HG02759 (cell line): ENCODE data around the gene MPPED1.

Experiments
- ATAC-seq: cut with Tn5 transposase; IDR thresholded peaks from one replicate; pipeline ENCODE4 v1.9.1; 2021; ENCODE audit warnings: mild to moderate bottlenecking, moderate library complexity; ENCODE audit not compliant: unreplicated experiment

The MPPED1 gene

DNA sequence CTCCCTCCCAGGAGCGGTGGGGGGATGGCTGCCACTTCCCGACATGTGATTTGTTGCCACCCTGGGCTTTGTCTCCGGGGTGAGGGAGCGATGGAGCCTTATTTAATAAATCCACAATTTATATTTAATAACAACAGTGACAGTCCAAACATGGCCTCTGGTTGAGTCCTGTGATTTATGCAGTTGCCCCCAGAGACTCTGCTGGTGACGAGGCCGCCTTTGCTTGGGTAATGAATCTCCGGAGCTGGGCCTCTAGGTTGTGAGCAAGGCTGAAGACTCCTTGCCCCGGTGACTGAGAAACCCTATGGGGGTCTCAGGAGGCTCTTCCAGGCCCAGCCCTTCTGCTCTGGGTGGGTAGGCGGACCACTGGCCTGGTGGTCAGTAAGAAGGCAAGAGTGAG is 16.7 kb downstream of the MPPED1 start:
- ATAC-seq: no peak

DNA sequence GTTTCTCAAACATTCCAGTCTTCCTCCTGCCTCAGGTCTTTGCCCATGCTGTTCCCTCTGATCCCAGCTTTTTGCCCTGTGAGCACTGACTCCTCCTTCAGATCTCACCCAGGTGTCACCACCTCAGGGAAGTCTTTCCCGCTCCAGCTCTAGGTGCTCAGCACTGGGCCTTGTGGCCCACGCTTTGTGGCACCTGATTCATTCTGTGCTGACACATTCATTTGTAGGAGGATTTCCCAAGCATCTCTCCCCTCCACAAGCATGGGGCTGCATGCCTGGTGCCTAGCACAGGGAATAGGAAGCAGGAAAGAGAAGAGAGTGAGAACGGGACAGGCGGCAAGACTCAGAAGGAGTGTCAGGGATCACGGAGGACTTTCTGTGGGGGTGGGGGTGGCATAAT is 17.6 kb downstream of the MPPED1 start:
- ATAC-seq: no peak

DNA sequence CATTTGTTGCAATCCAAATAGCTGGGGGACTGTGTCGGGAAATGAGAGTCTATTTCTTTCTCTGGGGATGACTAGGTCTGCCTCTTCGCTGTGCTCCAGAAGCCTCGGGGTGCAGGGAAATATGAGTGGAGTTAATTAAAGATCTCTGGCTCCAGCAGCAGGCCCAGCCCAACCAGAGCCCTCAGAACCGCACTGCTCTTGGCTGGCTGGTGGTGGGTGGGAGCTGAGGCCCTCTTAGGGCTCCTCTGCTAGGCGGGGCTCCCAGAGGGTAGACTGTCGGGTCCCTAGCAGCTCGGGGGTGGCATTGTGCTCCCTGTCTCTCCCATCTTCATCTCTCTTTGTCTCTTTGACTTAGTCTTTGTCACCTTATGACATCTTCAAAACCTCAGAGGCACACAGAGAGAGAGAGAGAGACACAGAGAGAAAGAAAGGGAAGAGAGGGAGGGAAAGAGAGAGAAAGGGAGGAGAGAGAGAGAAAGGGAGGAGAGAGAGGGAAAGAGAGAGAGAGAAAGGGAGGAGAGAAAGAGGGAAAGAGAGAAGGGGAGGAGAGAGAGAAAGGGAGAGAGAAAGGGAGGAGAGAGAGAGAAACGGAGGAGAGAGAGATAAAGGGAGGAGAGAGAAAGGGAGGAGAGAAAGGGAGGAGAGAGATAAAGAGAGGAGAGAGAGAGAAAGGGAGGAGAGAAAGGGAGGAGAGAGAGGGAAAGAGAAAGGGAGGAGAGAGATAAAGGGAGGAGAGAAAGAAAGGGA is 20.2 kb downstream of the MPPED1 start:
- no peak for ATAC-seq

DNA sequence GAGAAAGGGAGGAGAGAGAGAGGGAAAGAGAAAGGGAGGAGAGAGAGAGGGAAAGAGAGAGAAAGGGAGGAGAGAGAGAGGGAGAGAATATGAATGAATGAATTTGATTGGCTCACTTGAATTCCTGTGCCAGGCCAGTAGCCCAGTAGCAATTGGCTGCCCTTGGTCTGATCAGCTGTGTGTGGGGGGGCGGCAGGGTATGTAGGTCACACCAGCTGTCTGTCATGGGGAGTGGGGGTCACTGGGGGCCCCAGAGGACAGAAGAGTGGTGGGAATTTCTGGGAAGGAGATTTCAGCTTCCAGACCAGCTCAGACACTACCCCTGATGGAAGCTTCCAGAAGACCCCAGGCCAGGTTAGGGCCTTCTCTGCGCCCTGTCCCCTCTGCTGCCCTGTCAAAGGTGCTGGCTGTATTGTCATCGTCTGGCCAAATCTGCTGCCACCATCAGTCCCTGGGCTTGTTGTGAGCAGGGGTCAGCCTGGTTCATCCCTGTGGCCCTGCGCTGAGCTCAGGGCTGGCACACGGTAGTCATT is 21.1 kb downstream of the MPPED1 start:
- ATAC-seq: no peak

DNA sequence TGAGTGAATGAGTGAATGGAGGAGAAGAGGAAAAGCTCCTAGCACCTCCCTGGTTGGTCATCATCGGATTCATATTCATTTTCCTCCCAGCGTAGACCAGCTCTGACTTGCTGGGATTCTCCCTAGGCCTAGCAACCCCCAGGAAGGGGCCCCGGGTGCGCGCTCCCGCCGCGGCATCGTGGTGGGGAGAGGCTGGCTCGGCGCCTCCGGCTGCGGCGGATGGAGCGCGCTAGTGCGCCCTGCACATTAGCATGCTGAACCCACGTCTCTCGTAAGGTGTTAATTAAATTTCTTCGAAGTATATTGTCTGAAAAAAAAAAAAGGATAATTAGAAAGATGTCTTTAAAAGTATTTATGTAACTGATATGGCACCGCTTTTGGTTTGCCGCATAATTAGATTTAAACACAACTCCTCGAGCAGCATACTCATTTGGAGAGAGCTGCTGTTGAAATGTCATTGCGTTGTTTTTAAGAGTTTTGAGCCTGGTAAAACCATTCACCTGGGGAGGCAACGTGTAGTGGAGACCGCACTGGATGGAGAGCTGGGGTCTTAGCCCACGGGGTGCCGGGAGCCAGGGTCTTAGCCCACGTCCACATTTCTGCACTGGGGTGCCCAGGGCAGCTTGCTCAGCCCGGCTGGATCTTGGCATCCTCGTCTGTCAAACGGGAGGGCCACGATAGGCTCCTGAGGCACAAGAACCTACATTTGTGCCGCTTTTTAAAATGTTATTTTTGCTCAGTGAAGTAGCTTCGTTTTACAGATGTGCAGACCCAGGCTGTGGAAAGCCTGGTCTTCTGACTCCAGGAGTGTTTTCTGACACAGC is 21.8 kb downstream of the MPPED1 start:
- ATAC-seq: no peak

DNA sequence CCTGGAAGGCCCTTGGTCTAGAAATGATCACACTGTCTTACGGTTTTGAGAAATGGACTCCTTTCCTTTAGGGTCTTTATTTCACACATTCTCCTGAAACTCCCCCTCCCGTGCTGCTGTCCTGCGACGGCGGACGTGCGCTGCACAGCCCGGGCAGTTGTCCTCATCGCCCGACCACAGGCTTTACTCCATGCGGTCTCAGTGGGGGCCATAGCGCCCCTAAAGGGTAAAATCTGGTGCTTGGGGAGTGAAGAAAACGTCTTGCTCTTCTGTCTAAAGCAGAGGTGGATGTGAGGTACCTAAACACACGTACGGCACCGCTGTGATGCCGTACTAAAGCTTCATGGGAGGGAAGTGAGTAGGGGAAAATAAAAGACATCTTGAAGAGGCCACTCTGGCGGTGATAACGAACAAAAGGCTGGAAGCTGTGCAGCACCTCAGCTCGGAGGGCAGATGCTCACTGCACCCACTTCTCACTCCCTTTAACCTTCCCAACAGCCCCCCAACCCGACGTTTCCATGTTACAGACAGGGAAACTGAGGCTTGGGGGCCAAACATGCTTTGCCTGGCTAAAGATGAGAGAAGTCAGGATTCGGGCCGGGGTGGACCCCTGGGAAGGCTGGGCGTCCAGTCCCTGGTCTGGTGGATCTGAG is 22.6 kb downstream of the MPPED1 start:
- no peak for ATAC-seq

DNA sequence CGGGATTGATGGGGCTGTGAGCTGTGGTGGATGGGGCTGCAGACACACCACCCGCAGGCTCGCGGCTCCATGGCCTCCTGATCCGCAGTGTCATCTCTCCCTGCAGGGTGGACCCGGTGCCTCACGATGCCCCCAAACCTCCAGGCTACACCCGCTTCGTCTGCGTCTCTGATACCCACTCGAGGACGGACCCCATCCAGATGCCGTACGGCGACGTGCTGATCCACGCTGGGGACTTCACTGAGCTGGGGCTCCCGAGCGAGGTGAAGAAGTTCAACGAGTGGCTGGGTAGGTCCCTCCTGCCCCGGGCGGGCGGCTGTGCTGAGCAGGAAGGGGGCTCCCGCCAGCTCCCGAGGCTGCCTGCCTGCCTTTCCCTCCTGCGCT is 23.1 kb downstream of the MPPED1 start:
- no peak for ATAC-seq

DNA sequence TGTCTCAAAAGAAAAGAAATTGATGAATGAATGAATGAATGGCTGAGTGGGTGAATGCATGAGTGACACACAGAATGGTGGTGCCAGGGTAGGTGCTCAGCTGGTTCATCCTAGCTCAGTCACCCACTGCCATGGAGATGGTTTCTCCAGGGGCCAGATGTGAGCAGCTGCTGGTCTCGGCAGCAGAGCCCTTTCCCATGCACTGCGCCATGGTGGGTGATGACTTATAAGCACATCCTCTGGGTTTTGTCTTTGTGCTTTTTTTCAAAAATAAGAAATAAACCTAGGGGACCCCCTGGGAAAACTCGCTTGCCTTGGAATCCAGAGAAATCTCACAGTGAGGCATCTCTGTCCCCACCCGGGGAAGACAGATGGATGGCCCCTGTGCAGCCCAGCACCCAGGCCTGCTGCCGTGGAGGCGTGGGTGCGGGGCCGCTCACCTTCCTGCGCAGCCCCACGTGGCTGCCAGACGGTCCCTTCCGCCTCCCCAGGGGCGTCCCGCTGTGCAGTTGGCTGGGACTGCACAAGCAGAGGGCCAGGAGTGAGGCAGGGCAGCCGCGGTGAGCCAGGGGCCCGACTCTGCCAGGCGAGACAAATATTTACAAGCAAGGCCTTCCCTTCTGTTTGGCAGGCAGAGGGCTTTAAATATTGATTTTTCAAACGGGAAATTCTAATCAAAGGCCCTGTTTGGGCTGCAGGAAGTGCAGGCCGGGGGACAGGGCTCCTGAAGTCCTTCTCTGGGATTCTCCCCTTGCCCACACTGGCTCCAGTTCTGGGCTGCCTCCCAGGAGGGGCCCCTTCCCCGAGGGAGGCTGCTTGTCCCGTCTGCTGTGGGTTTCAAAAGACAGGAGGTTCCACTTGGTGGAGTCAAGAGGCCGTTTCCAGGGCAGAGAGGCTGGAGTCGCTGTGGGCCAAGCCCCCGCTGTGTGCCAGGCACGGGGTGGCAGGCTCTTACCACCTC is 24.3 kb downstream of the MPPED1 start:
- ATAC-seq: no peak

DNA sequence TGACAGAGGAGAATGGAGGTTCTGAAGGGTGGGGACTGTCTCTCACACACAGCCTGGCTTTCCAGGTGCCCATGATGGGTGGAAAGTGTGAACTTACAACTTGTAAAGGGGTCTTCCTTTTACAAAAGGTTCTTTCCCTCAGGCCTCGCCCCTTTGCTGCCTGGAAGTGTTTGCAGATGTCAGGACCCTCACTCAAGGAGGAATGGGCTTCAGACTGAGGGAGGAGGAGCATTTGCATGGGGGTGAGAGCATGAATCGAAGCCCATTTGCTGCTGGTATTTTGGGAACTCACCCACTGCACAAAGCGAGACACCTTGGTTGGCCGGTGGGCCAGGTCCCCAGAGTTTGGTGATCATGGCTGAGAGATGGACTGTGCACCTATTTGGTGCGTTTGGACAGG is 25.1 kb downstream of the MPPED1 start:
- no peak for ATAC-seq

DNA sequence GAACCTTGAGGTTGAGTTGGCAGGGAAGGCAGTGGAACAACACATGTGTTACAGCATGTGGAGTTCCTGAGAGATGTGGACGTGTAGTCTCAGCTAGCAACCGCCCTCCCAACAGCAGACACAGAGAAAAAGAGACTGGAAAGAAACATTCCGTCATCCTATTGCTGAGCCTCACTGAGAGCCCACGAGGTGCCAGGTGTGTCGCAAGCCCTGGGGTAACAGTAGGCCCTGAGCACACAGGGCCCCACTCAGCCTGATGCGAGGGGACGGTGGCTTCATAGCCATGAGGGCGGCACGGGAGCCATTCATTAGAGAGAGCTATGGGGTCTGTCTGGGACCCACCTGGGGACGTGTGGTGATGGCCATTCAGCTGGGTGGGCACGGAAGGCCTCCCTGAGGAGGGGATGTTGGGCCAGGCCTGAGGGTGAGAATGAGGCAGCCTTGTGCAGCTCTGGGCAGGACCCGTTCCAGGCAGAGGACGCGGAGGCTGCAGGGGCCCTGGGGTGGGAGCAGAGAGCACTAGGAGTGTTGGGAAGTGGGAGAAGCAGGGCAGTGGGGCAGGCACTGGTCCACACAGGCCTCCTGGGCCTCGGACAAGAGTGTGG is 26.2 kb downstream of the MPPED1 start:
- no peak for ATAC-seq

DNA sequence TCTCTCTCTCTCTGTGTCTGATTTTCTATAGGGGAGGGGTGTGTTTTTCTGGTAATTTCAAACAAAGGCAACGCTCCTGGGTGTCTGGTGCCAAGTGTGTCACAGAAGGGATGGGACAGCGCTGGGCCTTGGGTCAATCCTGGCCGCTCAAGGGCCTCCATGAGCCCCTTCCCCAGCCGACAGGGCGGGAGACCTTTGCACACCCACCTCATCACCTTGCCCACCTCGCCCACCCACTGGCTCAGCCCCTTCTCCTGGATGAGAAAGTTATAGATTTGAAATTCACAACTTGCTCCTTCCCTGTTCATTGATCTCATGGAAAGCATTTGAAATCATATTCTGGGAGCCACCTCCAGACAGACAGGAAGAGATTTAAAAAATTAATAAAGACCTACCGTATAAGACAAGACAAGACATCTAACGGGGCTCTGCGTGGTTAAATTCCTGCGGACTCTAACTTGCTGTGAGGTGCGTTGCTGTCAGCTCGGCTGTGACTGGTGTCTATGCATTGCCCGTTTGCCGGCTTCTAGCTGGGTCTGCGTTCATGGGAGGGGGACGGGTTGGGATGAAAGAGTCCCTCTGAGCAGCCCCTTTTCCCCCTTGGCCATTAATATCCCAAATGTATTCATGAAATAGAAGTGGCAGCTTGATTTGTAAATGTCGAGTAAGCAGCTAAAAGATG is 27.0 kb downstream of the MPPED1 start:
- ATAC-seq: no peak

DNA sequence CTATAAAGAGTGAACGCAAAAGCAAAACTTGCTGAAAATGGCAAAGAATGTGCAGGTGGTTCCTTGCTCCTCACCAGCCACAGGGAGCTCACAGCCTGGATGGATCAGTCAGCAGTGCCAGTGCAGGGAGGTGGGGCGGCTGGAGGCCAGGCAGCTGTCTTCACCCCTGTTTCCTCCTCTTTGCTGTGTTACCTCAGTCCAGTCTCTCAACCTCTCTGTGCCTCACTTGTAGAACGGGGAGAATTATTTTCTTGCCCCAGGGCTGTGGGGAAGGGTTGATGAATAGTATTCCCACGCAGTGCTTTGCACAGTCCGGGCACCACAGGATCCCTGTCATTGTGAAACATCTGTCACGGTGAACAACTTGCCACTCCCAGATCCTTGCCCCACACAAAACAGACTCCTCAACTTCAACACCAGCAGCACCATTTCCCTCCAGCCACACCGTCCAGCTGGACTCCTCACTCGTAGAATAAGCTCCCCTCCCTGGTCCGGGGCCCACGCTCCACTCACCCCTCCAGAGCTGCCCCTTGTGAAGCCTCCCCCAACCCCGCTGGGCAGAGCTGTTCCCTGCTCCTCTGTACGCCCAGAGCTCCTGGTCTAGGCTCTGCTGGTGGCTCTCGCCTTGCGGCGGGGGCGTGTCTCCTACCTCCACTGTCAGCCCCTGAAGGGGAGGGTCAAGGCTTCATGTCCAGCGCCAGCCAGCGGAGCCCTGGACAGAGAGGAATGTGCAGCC is 27.7 kb downstream of the MPPED1 start:
- ATAC-seq: no peak

DNA sequence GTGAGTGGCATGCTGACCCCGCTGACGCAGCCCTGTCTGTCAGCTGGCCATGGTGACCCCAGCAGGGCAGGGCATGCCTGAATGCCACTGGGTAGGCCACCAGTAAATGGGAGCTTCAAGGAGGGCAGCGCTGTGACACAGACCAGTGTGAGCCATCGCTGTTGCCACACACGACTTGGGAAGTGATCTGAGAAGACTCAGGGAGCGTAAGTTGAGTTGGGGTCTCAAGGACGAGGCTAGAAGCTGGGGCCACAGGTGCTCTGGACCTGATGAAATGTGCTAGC is 28.2 kb downstream of the MPPED1 start:
- ATAC-seq: no peak

DNA sequence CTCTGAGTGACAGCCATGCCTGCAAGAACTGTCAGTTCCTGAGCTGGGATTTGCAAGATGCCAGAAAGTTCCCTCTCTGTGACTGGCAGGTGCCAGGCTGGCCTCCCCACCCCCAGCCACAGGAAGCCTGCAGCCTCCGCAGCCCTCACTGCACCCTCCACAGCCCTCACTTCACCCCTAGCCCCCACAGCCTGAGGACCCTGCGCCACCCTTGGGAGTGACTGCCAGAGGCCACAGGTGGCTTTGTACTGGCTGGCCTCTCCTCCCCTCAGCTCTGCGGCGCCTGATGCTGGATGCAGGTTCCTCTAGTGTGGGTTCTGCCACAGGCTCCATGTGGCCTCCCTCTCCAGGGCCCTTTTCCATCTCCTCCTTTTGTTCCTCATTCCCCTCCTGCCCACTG is 28.7 kb downstream of the MPPED1 start:
- no peak for ATAC-seq

DNA sequence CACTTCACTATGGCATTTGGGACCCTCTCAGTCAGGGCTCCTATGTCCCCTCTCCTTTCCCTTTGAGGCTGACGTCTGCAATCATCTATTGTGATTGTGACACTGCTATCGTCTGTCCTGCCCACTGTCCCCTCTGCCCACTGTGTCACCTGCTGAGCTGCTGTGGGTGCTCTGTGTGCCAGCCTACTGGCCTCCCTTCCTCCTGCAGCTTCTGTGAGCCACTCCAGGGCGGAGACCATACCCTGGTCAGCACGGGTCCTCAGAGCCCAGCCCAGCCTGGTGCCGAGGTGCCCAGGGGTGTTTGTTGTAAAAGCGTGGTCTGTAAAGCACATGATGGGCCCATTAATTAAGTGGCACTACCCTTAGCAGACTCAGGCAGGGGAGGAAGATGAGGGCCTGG is 29.4 kb downstream of the MPPED1 start:
- no peak for ATAC-seq

DNA sequence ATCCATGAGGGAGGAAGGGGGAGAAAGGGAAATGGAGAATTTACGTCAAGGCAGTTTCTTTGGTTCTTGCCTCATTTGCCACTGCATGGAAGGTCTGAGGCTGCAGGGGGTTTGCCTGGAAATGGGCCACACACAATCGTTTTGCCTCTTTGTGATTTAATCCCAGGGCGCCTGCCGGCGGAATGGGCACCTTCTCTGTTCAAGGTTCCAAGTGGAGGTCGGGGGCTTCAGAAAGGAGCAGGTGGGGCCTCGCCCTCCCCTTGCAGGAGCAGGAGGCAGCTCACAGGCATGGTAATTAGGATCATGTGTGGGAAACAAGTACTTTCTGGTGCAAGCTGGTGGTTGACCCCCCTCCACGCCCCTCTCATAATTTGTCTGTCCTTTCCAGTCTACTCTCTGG is 29.9 kb downstream of the MPPED1 start:
- no peak for ATAC-seq

DNA sequence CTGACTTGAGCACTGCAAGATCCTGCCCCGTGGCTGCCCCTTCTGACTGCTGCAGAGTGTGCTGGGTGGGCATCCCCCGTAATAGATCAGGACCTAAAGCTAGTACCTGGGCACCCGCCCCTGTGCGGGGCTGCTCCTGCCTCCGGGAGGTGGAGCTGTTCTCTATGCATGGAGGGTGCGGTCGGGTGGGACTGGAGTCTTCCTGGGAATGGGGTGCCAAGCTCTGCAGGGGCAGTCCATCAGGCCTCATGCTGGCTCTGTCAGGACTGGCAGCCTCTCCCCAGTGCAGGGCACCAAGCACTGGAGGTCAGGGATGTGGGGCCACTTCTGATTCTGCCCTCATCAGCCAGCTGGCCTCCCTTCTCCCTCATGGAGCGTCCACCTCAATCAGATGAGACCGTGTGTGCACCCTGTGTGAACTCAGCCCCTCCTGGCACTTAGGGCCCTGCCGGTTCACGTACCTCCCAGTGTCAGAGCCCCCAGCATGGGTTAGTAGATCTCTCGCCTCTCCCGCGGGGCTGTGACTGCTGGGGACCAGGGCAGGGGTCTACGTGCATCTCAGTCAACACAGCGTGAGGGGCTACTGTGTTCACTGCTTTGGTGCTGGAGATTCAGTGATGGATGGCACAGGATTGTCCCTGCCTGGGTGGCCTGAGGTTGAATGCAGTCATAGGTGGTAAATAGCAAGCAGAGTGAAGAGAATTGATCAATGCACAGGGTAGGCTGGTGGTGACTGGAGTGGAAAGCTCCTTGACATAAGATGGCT is 30.8 kb downstream of the MPPED1 start:
- ATAC-seq: no peak

DNA sequence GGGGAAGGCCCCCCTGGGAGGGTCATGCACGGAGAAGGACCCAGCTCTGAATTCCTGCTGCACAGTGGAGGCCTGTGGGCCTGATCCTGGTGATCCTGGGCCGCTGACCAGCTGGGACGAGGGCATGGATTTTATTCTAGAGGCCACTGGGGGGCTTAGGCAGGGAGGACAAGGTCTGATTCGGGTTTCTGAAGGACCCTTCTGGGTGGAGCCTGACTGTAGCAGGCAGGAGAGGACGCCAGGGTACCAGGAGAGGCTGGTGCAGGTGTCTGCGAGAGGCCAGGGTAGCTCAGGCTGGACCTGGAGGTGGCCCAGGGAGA is 31.3 kb downstream of the MPPED1 start:
- no peak for ATAC-seq
